Caco-2 (cell line): ENCODE data around the gene STK17A. TPM values are rescaled to one million over a fixed set of nuclear protein-coding genes. Genes with fewer than 3 reads are reported as not detected.

Experiments used
- BruUV-seq: library from RNA; stranded (reverse); fragments of 400-500 nt; replicated peaks from 2 replicates; lab custom pipeline; 2021; lab: Mats Ljungman, UMichigan
- CTCF ChIA-PET: fragments of 300-600 bp; sonication (Branson Sonifier 250); formaldehyde crosslinking; loops from one replicate; lab custom pipeline; 2022; ENCODE audit warnings: antibody characterized with exemption; lab: Charles Lee
- POLR2A ChIA-PET: fragments of 300-600 bp; sonication (Branson Sonifier 250); formaldehyde crosslinking; loops from one replicate; lab custom pipeline; 2022; ENCODE audit warnings: antibody characterized with exemption; lab: Charles Lee
- DNase-seq, 2 experiments: peaks; one replicate each; pipeline versions ENCODE4 v3.0.0 to v3.0.0-alpha.2; 2020 to 2022
- H3K27me3 ChIP-seq: replicated peaks from 2 replicates; pipeline ENCODE4 v1.6.0; 2011; ENCODE audit warnings: low read length; ENCODE audit not compliant: control insufficient read depth, insufficient read depth
- H3K36me3 ChIP-seq: 2 replicates; pipeline ENCODE4 v1.5.1; 2011; ENCODE audit warnings: low read length; ENCODE audit not compliant: control insufficient read depth, insufficient read depth
- H3K4me1 ChIP-seq: fragments of 250-450 bp; sonication (Bioruptor Pico); 2 replicates; pipeline ENCODE4 v1.5.1; 2020; ENCODE audit warnings: mild to moderate bottlenecking
- H3K4me3 ChIP-seq: 2 replicates; pipeline ENCODE4 v1.5.1; 2011; ENCODE audit warnings: low read depth, mild to moderate bottlenecking, control low read depth, low read length
- H3K9me3 ChIP-seq: fragments of 250-450 bp; sonication (Bioruptor Pico); 2 replicates; pipeline ENCODE4 v1.5.1; 2020; ENCODE audit warnings: mild to moderate bottlenecking, moderate library complexity
- H3K27ac Mint-ChIP-seq: one replicate; pipeline ENCODE4 v1.8.0; 2022; ENCODE audit warnings: mixed read lengths; ENCODE audit not compliant: unreplicated experiment
- H3K27me3 Mint-ChIP-seq: one replicate; pipeline ENCODE4 v1.8.0; 2022; ENCODE audit warnings: mixed read lengths; ENCODE audit not compliant: insufficient read depth, unreplicated experiment
- H3K36me3 Mint-ChIP-seq: one replicate; pipeline ENCODE4 v1.8.0; 2022; ENCODE audit warnings: mild to moderate bottlenecking, mixed read lengths; ENCODE audit not compliant: insufficient read depth, unreplicated experiment
- H3K4me1 Mint-ChIP-seq: one replicate; pipeline ENCODE4 v1.8.0; 2022; ENCODE audit warnings: low read depth, mixed read lengths; ENCODE audit not compliant: unreplicated experiment
- H3K4me3 Mint-ChIP-seq: one replicate; pipeline ENCODE4 v1.8.0; 2022; ENCODE audit warnings: mild to moderate bottlenecking, moderate library complexity, mixed read lengths; ENCODE audit not compliant: unreplicated experiment
- H3K9me3 Mint-ChIP-seq: one replicate; pipeline ENCODE4 v1.8.0; 2022; ENCODE audit warnings: mixed read lengths; ENCODE audit not compliant: unreplicated experiment
- intact Hi-C: fragments of 100-400 bp; cut with micrococcal nuclease; formaldehyde crosslinking; loops from one replicate; pipeline ENCODE4 v1.10.0; 2022; ENCODE audit not compliant: unreplicated experiment
- total RNA-seq: library from RNA; stranded (reverse); gene quantifications from 2 replicates; pipeline ENCODE4 v1.2.3, GENCODE V29; 2022
- TF ChIP-seq, protein P1 (sequence below), 2 experiments: fragments of 200-600 bp in 1 of 2; IDR thresholded peaks; 1 replicate in 1 of 2; 2 replicates in 1 of 2; pipeline versions ENCODE4 v1.5.1 to v1.8.0; 2011 to 2022; ENCODE audit warnings: antibody characterized with exemption in 1 of 2, control low read depth in 1 of 2, inconsistent platforms in 1 of 2, low read depth in 1 of 2, low read length in 1 of 2, mild to moderate bottlenecking in 1 of 2, moderate library complexity in 1 of 2; ENCODE audit not compliant: insufficient read depth in 1 of 2, severe bottlenecking in 1 of 2, unreplicated experiment in 1 of 2

STK17A gene
- total RNA-seq, 1 experiment from 2014 or later = 19.6 TPM

DNA sequence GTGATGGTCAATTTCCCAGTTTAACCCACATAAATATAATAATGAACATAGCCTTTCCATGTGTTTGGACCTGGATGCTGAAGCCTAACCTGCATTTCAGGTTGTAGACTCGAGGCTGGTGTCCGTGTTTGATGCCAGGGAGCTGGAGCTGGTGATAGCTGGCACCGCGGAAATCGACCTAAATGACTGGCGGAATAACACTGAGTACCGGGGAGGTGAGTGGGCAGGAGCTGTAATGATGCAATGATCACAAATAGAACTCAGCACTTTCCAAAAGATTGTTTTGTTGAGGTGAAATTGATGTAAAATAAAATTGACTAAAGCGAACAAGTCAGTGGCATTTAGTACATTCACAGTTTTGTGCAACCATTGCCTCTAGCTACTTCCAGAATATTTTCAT is 30.8 kb upstream of the STK17A start:
- H3K36me3 ChIP-seq = no peaks in the 10 kb centered on the region
- intact Hi-C loops = no loop called here
- Mint-ChIP-seq H3K4me1 (peaks cover 14% of the 10 kb centered on the region), H3K9me3 (peaks cover 3% of the 10 kb centered on the region), H3K4me3 (no peak overlapping the region), H3K27me3 (no peaks in the 10 kb centered on the region), H3K27ac (no peak overlapping the region), H3K36me3 (peaks cover 4% of the 10 kb centered on the region)
- no TSS peak for BruUV-seq
- no peaks in the 10 kb centered on the region for H3K27me3 ChIP-seq
- peaks cover 9% of the 10 kb centered on the region; the same call in 1 of the 2 replicates for H3K4me1 ChIP-seq
- no peak overlapping the region for H3K4me3 ChIP-seq
- ChIA-PET POLR2A (no interaction called here), CTCF (no interaction called here)
- DNase-seq = no peak
- H3K9me3 ChIP-seq = no peaks in the 10 kb centered on the region
- TF ChIP-seq, protein P1, sequence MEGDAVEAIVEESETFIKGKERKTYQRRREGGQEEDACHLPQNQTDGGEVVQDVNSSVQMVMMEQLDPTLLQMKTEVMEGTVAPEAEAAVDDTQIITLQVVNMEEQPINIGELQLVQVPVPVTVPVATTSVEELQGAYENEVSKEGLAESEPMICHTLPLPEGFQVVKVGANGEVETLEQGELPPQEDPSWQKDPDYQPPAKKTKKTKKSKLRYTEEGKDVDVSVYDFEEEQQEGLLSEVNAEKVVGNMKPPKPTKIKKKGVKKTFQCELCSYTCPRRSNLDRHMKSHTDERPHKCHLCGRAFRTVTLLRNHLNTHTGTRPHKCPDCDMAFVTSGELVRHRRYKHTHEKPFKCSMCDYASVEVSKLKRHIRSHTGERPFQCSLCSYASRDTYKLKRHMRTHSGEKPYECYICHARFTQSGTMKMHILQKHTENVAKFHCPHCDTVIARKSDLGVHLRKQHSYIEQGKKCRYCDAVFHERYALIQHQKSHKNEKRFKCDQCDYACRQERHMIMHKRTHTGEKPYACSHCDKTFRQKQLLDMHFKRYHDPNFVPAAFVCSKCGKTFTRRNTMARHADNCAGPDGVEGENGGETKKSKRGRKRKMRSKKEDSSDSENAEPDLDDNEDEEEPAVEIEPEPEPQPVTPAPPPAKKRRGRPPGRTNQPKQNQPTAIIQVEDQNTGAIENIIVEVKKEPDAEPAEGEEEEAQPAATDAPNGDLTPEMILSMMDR (IDR thresholded peaks at IDR 0.05; ENCODE audit: insufficient read depth in 1 of 2, low read depth in 1 of 2, low read length in 1 of 2, severe bottlenecking in 1 of 2, unreplicated experiment in 1 of 2) = no peak

DNA sequence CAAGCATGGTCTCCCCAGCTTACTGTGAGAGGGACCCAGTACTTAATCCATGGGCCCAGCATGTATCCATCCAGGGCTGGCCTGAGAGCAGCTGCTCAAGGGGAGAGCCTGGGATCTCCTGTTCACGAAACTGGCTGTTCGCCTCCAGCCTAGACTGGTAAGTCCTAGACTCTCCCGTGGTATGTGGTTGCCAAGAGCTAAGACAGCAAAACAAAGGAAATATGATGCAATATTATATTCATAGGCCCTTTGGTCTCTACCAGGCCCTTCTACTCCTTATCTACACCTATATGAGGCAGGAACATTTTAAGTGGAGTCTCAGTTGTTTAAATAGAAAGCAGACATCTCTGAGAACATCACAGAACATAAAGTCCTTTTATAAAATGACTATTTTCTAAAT is 28.9 kb upstream of the STK17A start:
- peak in 1 of 2 experiments; percentile 59 for DNase-seq
- Mint-ChIP-seq H3K4me3 (no peak overlapping the region), H3K27me3 (no peaks in the 10 kb centered on the region), H3K4me1 (peaks cover 14% of the 10 kb centered on the region), H3K27ac (peak overlapping the region; percentile 38), H3K9me3 (peaks cover 11% of the 10 kb centered on the region), H3K36me3 (peaks cover 4% of the 10 kb centered on the region)
- Histone ChIP-seq H3K27me3 (no peaks in the 10 kb centered on the region), H3K36me3 (no peaks in the 10 kb centered on the region), H3K4me1 (peaks cover 9% of the 10 kb centered on the region; the same call in 1 of the 2 replicates), H3K4me3 (no peak overlapping the region), H3K9me3 (no peaks in the 10 kb centered on the region)
- intact Hi-C loops = loop anchor here (2.0 kb wide), 1 partner anchor 67 kb away; no protein-coding TSS in a partner anchor
- ChIA-PET POLR2A (no interaction called here), CTCF (no interaction called here)
- TF ChIP-seq, protein P1 (IDR thresholded peaks at IDR 0.05; ENCODE audit: insufficient read depth in 1 of 2, low read depth in 1 of 2, low read length in 1 of 2, severe bottlenecking in 1 of 2, unreplicated experiment in 1 of 2) = no peak
- BruUV-seq = no TSS peak

DNA sequence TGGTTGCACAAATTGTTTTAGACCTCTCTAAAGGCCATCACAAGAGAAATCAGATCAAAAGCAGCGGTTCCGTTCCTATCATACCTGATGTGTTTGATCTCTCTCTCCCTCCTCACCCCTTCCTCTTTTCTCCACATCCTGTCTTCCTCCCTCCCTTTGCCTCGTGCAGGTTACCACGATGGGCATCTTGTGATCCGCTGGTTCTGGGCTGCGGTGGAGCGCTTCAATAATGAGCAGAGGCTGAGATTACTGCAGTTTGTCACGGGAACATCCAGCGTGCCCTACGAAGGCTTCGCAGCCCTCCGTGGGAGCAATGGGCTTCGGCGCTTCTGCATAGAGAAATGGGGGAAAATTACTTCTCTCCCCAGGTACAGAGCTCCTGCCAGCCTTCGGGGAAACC is 28.5 kb upstream of the STK17A start:
- H3K4me3 ChIP-seq = no peak overlapping the region
- no peaks in the 10 kb centered on the region for H3K27me3 ChIP-seq
- H3K4me3 Mint-ChIP-seq = no peak overlapping the region
- H3K4me1 Mint-ChIP-seq = peaks cover 14% of the 10 kb centered on the region
- no peaks in the 10 kb centered on the region for H3K27me3 Mint-ChIP-seq
- no TSS peak for BruUV-seq
- intact Hi-C loops = loop anchor here (2.0 kb wide), 1 partner anchor 68 kb away; no protein-coding TSS in a partner anchor
- no peaks in the 10 kb centered on the region for H3K9me3 ChIP-seq
- H3K9me3 Mint-ChIP-seq = peaks cover 13% of the 10 kb centered on the region
- peak overlapping the region; percentile 9 for H3K27ac Mint-ChIP-seq
- ChIA-PET POLR2A (no interaction called here), CTCF (no interaction called here)
- no peak for DNase-seq
- H3K4me1 ChIP-seq = peaks cover 9% of the 10 kb centered on the region; the same call in 1 of the 2 replicates
- H3K36me3 Mint-ChIP-seq = peaks cover 4% of the 10 kb centered on the region
- TF ChIP-seq, protein P1 (IDR thresholded peaks at IDR 0.05; ENCODE audit: insufficient read depth in 1 of 2, low read depth in 1 of 2, low read length in 1 of 2, severe bottlenecking in 1 of 2, unreplicated experiment in 1 of 2) = no peak
- no peaks in the 10 kb centered on the region for H3K36me3 ChIP-seq
